Measurements from ENCODE around the gene MBD2. TPM values are rescaled to one million over a fixed set of nuclear protein-coding genes. Genes with fewer than 3 reads are reported as not detected.

MBD2 gene
- total RNA-seq, 1 experiment from 2014 or later, result 53.3 TPM

- no peak overlapping the region for H3K4me3 ChIP-seq (ENCODE audit: low read depth in 2 of 2, low read length in 2 of 2)
- in situ Hi-C loops (cut with HindIII; ENCODE audit: low pct_unique_long_range_greater_than_20kb, low sequenced_read_pairs), result no loop called here
- H3K4me1 ChIP-seq (ENCODE audit: control insufficient read depth, insufficient read depth, low read length), result no peaks in the 10 kb centered on the region; the same call in 1 of the 2 replicates
- POLR2A ChIA-PET, result no interaction called here
- no peak overlapping the region for H3K27ac ChIP-seq (ENCODE audit: low read length)
- CTCF ChIA-PET, result no interaction called here
- ATAC-seq (no peak), DNase-seq (ENCODE audit: low read depth, low spot score) (no peak)
- no TSS peak for BruUV-seq (replicated peaks)
- intact Hi-C loops (cut with micrococcal nuclease; ENCODE audit: unreplicated experiment), result no loop called here
- no peaks in the 10 kb centered on the region for H3K27me3 ChIP-seq (ENCODE audit: control insufficient read depth, insufficient read depth, low read length)
- no peaks in the 10 kb centered on the region for H3K9me3 ChIP-seq (ENCODE audit: control insufficient read depth, insufficient read depth, low read depth, low read length)
- no peak for TF ChIP-seq REST (IDR thresholded peaks at IDR 0.05; ENCODE audit: insufficient read depth in 1 of 2, low read depth in 2 of 2, low read length in 1 of 2)
- TF ChIP-seq POLR2AphosphoS5 (IDR thresholded peaks at IDR 0.05; ENCODE audit: low read depth, low read length), result no peak
- no peak for TF ChIP-seq SIN3A (IDR thresholded peaks at IDR 0.05; ENCODE audit: borderline replicate concordance, insufficient read depth, low read depth, low read length)
- no peak for TF ChIP-seq TCF7L2 (IDR thresholded peaks at IDR 0.05; ENCODE audit: low read depth, low read length)
- TF ChIP-seq CTCF (IDR thresholded peaks at IDR 0.05), result no peak
- no peaks in the 10 kb centered on the region; the same call in 1 of the 2 replicates for H3K36me3 ChIP-seq (ENCODE audit: control insufficient read depth, insufficient read depth, low read length)
Measured at GRCh38 chr18:54228364-54228763, 3.9 kb upstream of the MBD2 start.

GRCh38 chr18:54223568-54224241 lies 764 bp downstream of the MBD2 start:
- ChIA-PET POLR2A (no interaction called here), CTCF (interaction anchor here (1.3 kb wide), 1 partner anchor 169 kb away, joined by 3 read pairs; no protein-coding TSS in a partner anchor)
- ATAC-seq, result no peak; the same call in 1 of the 2 replicates

More at GRCh38 chr18:54223568-54224241, 764 bp downstream of the MBD2 start:
- peak overlapping the region; percentile 44; the same call in 1 of the 2 replicates for H3K27ac ChIP-seq (ENCODE audit: low read length)
- H3K27me3 ChIP-seq (ENCODE audit: control insufficient read depth, insufficient read depth, low read length), result no peaks in the 10 kb centered on the region
- in situ Hi-C loops (cut with HindIII; ENCODE audit: low pct_unique_long_range_greater_than_20kb, low sequenced_read_pairs) (no loop called here), intact Hi-C loops (cut with micrococcal nuclease; ENCODE audit: unreplicated experiment) (no loop called here)
- BruUV-seq (replicated peaks), result no TSS peak
- no peaks in the 10 kb centered on the region for H3K9me3 ChIP-seq (ENCODE audit: control insufficient read depth, insufficient read depth, low read depth, low read length)
- H3K4me3 ChIP-seq (ENCODE audit: low read depth in 2 of 2, low read length in 2 of 2), result peak overlapping the region; percentile 56 to 68
- no peaks in the 10 kb centered on the region; the same call in 1 of the 2 replicates for H3K36me3 ChIP-seq (ENCODE audit: control insufficient read depth, insufficient read depth, low read length)
- TF ChIP-seq SIN3A (IDR thresholded peaks at IDR 0.05; ENCODE audit: borderline replicate concordance, insufficient read depth, low read depth, low read length) (no peak), TCF7L2 (IDR thresholded peaks at IDR 0.05; ENCODE audit: low read depth, low read length) (no peak), REST (IDR thresholded peaks at IDR 0.05; ENCODE audit: insufficient read depth in 1 of 2, low read depth in 2 of 2, low read length in 1 of 2) (no peak), POLR2AphosphoS5 (IDR thresholded peaks at IDR 0.05; ENCODE audit: low read depth, low read length) (no peak), CTCF (IDR thresholded peaks at IDR 0.05) (0 out of 2 replicates have a peak, but pooled peaks have one; percentile 8)
- peaks cover 8% of the 10 kb centered on the region; the same call in 1 of the 2 replicates for H3K4me1 ChIP-seq (ENCODE audit: control insufficient read depth, insufficient read depth, low read length)
- DNase-seq (ENCODE audit: low read depth, low spot score), result peak; percentile 27
